T-helper 2 cell treated with Interferon-gamma antibody and Interleukin-4, amounts not matched to agents 100 ng/mL and 5 ng/mL, for 36 hours (primary cell): ENCODE measurements around the gene NOP9. TPM values are rescaled to one million over a fixed set of nuclear protein-coding genes. Genes with fewer than 3 reads are reported as not detected.
"Not testable (repeated sequence)": the region's sequence is repeated elsewhere in the genome, so short reads cannot be mapped to it uniquely, and the experiment has no call there.

Experiments used
- intact Hi-C: fragments of 100-400 bp; cut with micrococcal nuclease; formaldehyde crosslinking; loops from one replicate; pipeline ENCODE4 v1.15.1; 2023
- total RNA-seq: library from RNA; stranded (reverse); gene quantifications from 2 replicates; pipeline ENCODE4 v1.2.3, GENCODE V29; 2022

Gene NOP9
- total RNA-seq, 1 donor from 2014 or later = 41.6 TPM

- intact Hi-C loops = no loop called here
Observed at GRCh38 chr14:24322672-24323071, 23.0 kb downstream of the NOP9 start.

GRCh38 chr14:24323341-24323740, 23.7 kb downstream of the NOP9 start:
- intact Hi-C loops = no loop called here

GRCh38 chr14:24324024-24324423, 24.4 kb downstream of the NOP9 start:
- intact Hi-C loops = no loop called here

- intact Hi-C loops = no loop called here
Observed at GRCh38 chr14:24325041-24325530, 25.4 kb downstream of the NOP9 start.

- intact Hi-C loops = no loop called here
Observed at GRCh38 chr14:24325963-24326362, 26.3 kb downstream of the NOP9 start.

- intact Hi-C loops = no loop called here
Observed at GRCh38 chr14:24327303-24327702, 27.7 kb downstream of the NOP9 start.

GRCh38 chr14:24327914-24328313, 28.3 kb downstream of the NOP9 start:
- intact Hi-C loops = not testable (repeated sequence)

- intact Hi-C loops = no loop called here
Observed at GRCh38 chr14:24329073-24329663, 29.5 kb downstream of the NOP9 start.

GRCh38 chr14:24329736-24330135, 30.1 kb downstream of the NOP9 start:
- intact Hi-C loops = loop anchor here (5.0 to 10.0 kb wide), 4 partner anchors 32 to 348 kb away; partner anchors contain the start of genes DHRS1, NFATC4 and NOP9

- intact Hi-C loops = loop anchor here (5.0 to 10.0 kb wide), 4 partner anchors 34 to 346 kb away; partner anchors contain the start of genes DHRS1, NFATC4 and NOP9
Observed at GRCh38 chr14:24330973-24331674, 31.5 kb downstream of the NOP9 start.

- intact Hi-C loops = loop anchor here (1.0 to 10.0 kb wide), 8 partner anchors 21 to 346 kb away; partner anchors contain the start of genes DHRS1, LTB4R, LTB4R2 and NFATC4
Observed at GRCh38 chr14:24331731-24332267, 32.1 kb downstream of the NOP9 start.

- intact Hi-C loops = loop anchor here (1.0 to 10.0 kb wide), 8 partner anchors 22 to 345 kb away; partner anchors contain the start of genes DHRS1, LTB4R, LTB4R2 and NFATC4
Observed at GRCh38 chr14:24332268-24332993, 32.8 kb downstream of the NOP9 start.

- intact Hi-C loops = loop anchor here (5.0 to 10.0 kb wide), 4 partner anchors 33 to 343 kb away; partner anchors contain the start of genes DHRS1, NFATC4 and NOP9
Observed at GRCh38 chr14:24334431-24335291, 35.0 kb downstream of the NOP9 start, which contains the start of gene ADCY4. TSS of gene ADCY4 (minus strand) at chr14:24335071. CDS start at chr14:24334652, 419 bp downstream.

- intact Hi-C loops = loop anchor here (10.0 kb wide), 1 partner anchor 321 kb away; no protein-coding TSS in a partner anchor
Observed at GRCh38 chr14:24335461-24336171, 36.0 kb downstream of the NOP9 start.

- intact Hi-C loops = loop anchor here (10.0 kb wide), 1 partner anchor 322 kb away; no protein-coding TSS in a partner anchor
Observed at GRCh38 chr14:24337144-24337823, 37.6 kb downstream of the NOP9 start.

- intact Hi-C loops = loop anchor here (10.0 kb wide), 1 partner anchor 323 kb away; no protein-coding TSS in a partner anchor
Observed at GRCh38 chr14:24337824-24338175, 38.1 kb downstream of the NOP9 start.

GRCh38 chr14:24338843-24339242, 39.2 kb downstream of the NOP9 start:
- intact Hi-C loops = loop anchor here (10.0 kb wide), 1 partner anchor 324 kb away; no protein-coding TSS in a partner anchor

GRCh38 chr14:24339284-24340151, 39.9 kb downstream of the NOP9 start, which contains the start of gene RIPK3:
TSS of gene RIPK3 (minus strand) at chr14:24339991. CDS start at chr14:24339826, 165 bp downstream.
- intact Hi-C loops = loop anchor here (10.0 kb wide), 1 partner anchor 325 kb away; no protein-coding TSS in a partner anchor
